Activated T-cell treated with anti-CD3 and anti-CD28 coated beads, Interleukin-2, amount 50 U/mL, for 24 hours (primary cell): ENCODE results near the gene AGAP1.

Experiments used
- DNase-seq: peaks from one replicate; pipeline ENCODE4 v3.0.0-alpha.2; 2020
- H3K27ac Mint-ChIP-seq: 2 replicates; pipeline ENCODE4 v1.8.0; 2020; ENCODE audit warnings: mild to moderate bottlenecking, mixed read lengths
- H3K27me3 Mint-ChIP-seq: 2 replicates; pipeline ENCODE4 v1.8.0; 2020; ENCODE audit warnings: mixed read lengths
- H3K36me3 Mint-ChIP-seq: 2 replicates; pipeline ENCODE4 v1.8.0; 2020; ENCODE audit warnings: low read depth, mixed read lengths
- H3K4me1 Mint-ChIP-seq: 2 replicates; pipeline ENCODE4 v1.8.0; 2020; ENCODE audit warnings: low read depth, mixed read lengths
- H3K4me3 Mint-ChIP-seq: 2 replicates; pipeline ENCODE4 v1.8.0; 2020; ENCODE audit warnings: mild to moderate bottlenecking, moderate library complexity, mixed read lengths
- H3K9me3 Mint-ChIP-seq: 2 replicates; pipeline ENCODE4 v1.8.0; 2020; ENCODE audit warnings: mixed read lengths

The AGAP1 gene

GRCh38 chr2:235984552-235984951 lies 490.7 kb downstream of the AGAP1 start:
- no peaks in the 10 kb centered on the region for H3K36me3 Mint-ChIP-seq
- DNase-seq, result no peak
- H3K9me3 Mint-ChIP-seq, result peaks cover 2% of the 10 kb centered on the region
- H3K27me3 Mint-ChIP-seq, result peaks cover 15% of the 10 kb centered on the region
- no peak overlapping the region for H3K27ac Mint-ChIP-seq
- H3K4me1 Mint-ChIP-seq, result no peaks in the 10 kb centered on the region
- no peak overlapping the region for H3K4me3 Mint-ChIP-seq

GRCh38 chr2:235986361-235986760 lies 492.5 kb downstream of the AGAP1 start:
- H3K27ac Mint-ChIP-seq, result no peak overlapping the region
- no peak for DNase-seq
- no peaks in the 10 kb centered on the region for H3K4me1 Mint-ChIP-seq
- H3K27me3 Mint-ChIP-seq, result peaks cover 19% of the 10 kb centered on the region
- peaks cover 2% of the 10 kb centered on the region for H3K9me3 Mint-ChIP-seq
- no peak overlapping the region for H3K4me3 Mint-ChIP-seq
- no peaks in the 10 kb centered on the region for H3K36me3 Mint-ChIP-seq

- no peaks in the 10 kb centered on the region for H3K36me3 Mint-ChIP-seq
- H3K4me3 Mint-ChIP-seq, result no peak overlapping the region
- H3K9me3 Mint-ChIP-seq, result peaks cover 2% of the 10 kb centered on the region
- no peak overlapping the region for H3K27ac Mint-ChIP-seq
- no peak for DNase-seq
- no peaks in the 10 kb centered on the region for H3K4me1 Mint-ChIP-seq
- H3K27me3 Mint-ChIP-seq, result peaks cover 19% of the 10 kb centered on the region
Measured at GRCh38 chr2:235988271-235989015, 494.6 kb downstream of the AGAP1 start.

- Mint-ChIP-seq H3K9me3 (peaks cover under 1% of the 10 kb centered on the region), H3K4me3 (no peak overlapping the region), H3K4me1 (no peaks in the 10 kb centered on the region), H3K36me3 (no peaks in the 10 kb centered on the region), H3K27ac (no peak overlapping the region), H3K27me3 (peaks cover 19% of the 10 kb centered on the region)
- no peak for DNase-seq
Measured at GRCh38 chr2:235989591-235989990, 495.7 kb downstream of the AGAP1 start.

- no peaks in the 10 kb centered on the region for H3K4me1 Mint-ChIP-seq
- no peaks in the 10 kb centered on the region for H3K36me3 Mint-ChIP-seq
- H3K4me3 Mint-ChIP-seq, result no peak overlapping the region
- no peak overlapping the region for H3K27ac Mint-ChIP-seq
- H3K9me3 Mint-ChIP-seq, result no peaks in the 10 kb centered on the region
- H3K27me3 Mint-ChIP-seq, result peaks cover 19% of the 10 kb centered on the region
- DNase-seq, result no peak
Measured at GRCh38 chr2:235990344-235990743, 496.5 kb downstream of the AGAP1 start.

- H3K27ac Mint-ChIP-seq, result no peak overlapping the region
- no peaks in the 10 kb centered on the region for H3K4me1 Mint-ChIP-seq
- H3K36me3 Mint-ChIP-seq, result no peaks in the 10 kb centered on the region
- no peak overlapping the region for H3K4me3 Mint-ChIP-seq
- peaks cover 19% of the 10 kb centered on the region for H3K27me3 Mint-ChIP-seq
- no peak for DNase-seq
- H3K9me3 Mint-ChIP-seq, result no peaks in the 10 kb centered on the region
Measured at GRCh38 chr2:235992024-235992423, 498.2 kb downstream of the AGAP1 start.

- Mint-ChIP-seq H3K4me3 (no peak overlapping the region), H3K27ac (no peak overlapping the region), H3K9me3 (no peaks in the 10 kb centered on the region), H3K4me1 (no peaks in the 10 kb centered on the region), H3K36me3 (no peaks in the 10 kb centered on the region), H3K27me3 (peaks cover 6% of the 10 kb centered on the region)
- DNase-seq, result no peak
Measured at GRCh38 chr2:235996419-235996818, 502.6 kb downstream of the AGAP1 start.

GRCh38 chr2:235999011-235999410 lies 505.2 kb downstream of the AGAP1 start:
- peaks cover 11% of the 10 kb centered on the region for H3K27me3 Mint-ChIP-seq
- no peaks in the 10 kb centered on the region for H3K4me1 Mint-ChIP-seq
- H3K9me3 Mint-ChIP-seq, result no peaks in the 10 kb centered on the region
- no peaks in the 10 kb centered on the region for H3K36me3 Mint-ChIP-seq
- DNase-seq, result no peak
- no peak overlapping the region for H3K4me3 Mint-ChIP-seq
- H3K27ac Mint-ChIP-seq, result no peak overlapping the region

GRCh38 chr2:236001166-236001828 lies 507.5 kb downstream of the AGAP1 start:
- Mint-ChIP-seq H3K36me3 (no peaks in the 10 kb centered on the region), H3K4me3 (no peak overlapping the region), H3K9me3 (no peaks in the 10 kb centered on the region), H3K4me1 (no peaks in the 10 kb centered on the region), H3K27me3 (peaks cover 11% of the 10 kb centered on the region), H3K27ac (no peak overlapping the region)
- no peak for DNase-seq

GRCh38 chr2:236001854-236002253 lies 508.0 kb downstream of the AGAP1 start:
- Mint-ChIP-seq H3K36me3 (no peaks in the 10 kb centered on the region), H3K27me3 (peaks cover 11% of the 10 kb centered on the region), H3K27ac (no peak overlapping the region), H3K4me3 (no peak overlapping the region), H3K9me3 (no peaks in the 10 kb centered on the region), H3K4me1 (no peaks in the 10 kb centered on the region)
- no peak for DNase-seq

GRCh38 chr2:236008006-236008405 lies 514.2 kb downstream of the AGAP1 start:
- H3K36me3 Mint-ChIP-seq, result no peaks in the 10 kb centered on the region
- H3K27me3 Mint-ChIP-seq, result peaks cover 5% of the 10 kb centered on the region
- no peaks in the 10 kb centered on the region for H3K4me1 Mint-ChIP-seq
- H3K9me3 Mint-ChIP-seq, result no peaks in the 10 kb centered on the region
- no peak overlapping the region for H3K4me3 Mint-ChIP-seq
- no peak for DNase-seq
- no peak overlapping the region for H3K27ac Mint-ChIP-seq

- H3K27ac Mint-ChIP-seq, result no peak overlapping the region
- H3K36me3 Mint-ChIP-seq, result no peaks in the 10 kb centered on the region
- H3K4me1 Mint-ChIP-seq, result no peaks in the 10 kb centered on the region
- DNase-seq, result no peak
- no peak overlapping the region for H3K4me3 Mint-ChIP-seq
- peaks cover 5% of the 10 kb centered on the region for H3K27me3 Mint-ChIP-seq
- H3K9me3 Mint-ChIP-seq, result no peaks in the 10 kb centered on the region
Measured at GRCh38 chr2:236008857-236009256, 515.0 kb downstream of the AGAP1 start.

GRCh38 chr2:236010920-236011685 lies 517.3 kb downstream of the AGAP1 start:
- peaks cover 4% of the 10 kb centered on the region for H3K4me1 Mint-ChIP-seq
- DNase-seq, result no peak
- no peak overlapping the region for H3K27ac Mint-ChIP-seq

GRCh38 chr2:236012155-236012554 lies 518.3 kb downstream of the AGAP1 start:
- no peaks in the 10 kb centered on the region for H3K36me3 Mint-ChIP-seq
- no peaks in the 10 kb centered on the region for H3K9me3 Mint-ChIP-seq
- no peak overlapping the region for H3K27ac Mint-ChIP-seq
- H3K27me3 Mint-ChIP-seq, result peaks cover 23% of the 10 kb centered on the region
- peaks cover 4% of the 10 kb centered on the region for H3K4me1 Mint-ChIP-seq
- H3K4me3 Mint-ChIP-seq, result no peak overlapping the region
- DNase-seq, result no peak

More at GRCh38 chr2:236010920-236011685, 517.3 kb downstream of the AGAP1 start:
- Mint-ChIP-seq H3K36me3 (no peaks in the 10 kb centered on the region), H3K9me3 (no peaks in the 10 kb centered on the region), H3K4me3 (no peak overlapping the region), H3K27me3 (peaks cover 17% of the 10 kb centered on the region)
